Frontal cortex (tissue), 4 donors: ENCODE results near the gene NCS1. TPM values are rescaled to one million over a fixed set of nuclear protein-coding genes. Genes with fewer than 3 reads are reported as not detected.

ENCODE experiments used
- DNase-seq, 2 donors: peaks; one replicate each; pipeline ENCODE4 v3.0.0; 2012; ENCODE audit warnings: low spot score in 2 of 2
- FAIRE-seq: peaks from 2 replicates; lab custom pipeline; 2012; peaks lifted over from hg19 to GRCh38; lab: Jason Lieb, UNC
- total RNA-seq: library from RNA; depleted of rRNA; stranded (reverse); fragments of >200 nt; gene quantifications from one replicate; pipeline ENCODE4 v1.2.3, GENCODE V29; 2014
- donor health status: control.
- donor health status: control.
- donor health status: control.

NCS1 gene
- total RNA-seq, 1 donor from 2014 or later: 229 TPM

DNA sequence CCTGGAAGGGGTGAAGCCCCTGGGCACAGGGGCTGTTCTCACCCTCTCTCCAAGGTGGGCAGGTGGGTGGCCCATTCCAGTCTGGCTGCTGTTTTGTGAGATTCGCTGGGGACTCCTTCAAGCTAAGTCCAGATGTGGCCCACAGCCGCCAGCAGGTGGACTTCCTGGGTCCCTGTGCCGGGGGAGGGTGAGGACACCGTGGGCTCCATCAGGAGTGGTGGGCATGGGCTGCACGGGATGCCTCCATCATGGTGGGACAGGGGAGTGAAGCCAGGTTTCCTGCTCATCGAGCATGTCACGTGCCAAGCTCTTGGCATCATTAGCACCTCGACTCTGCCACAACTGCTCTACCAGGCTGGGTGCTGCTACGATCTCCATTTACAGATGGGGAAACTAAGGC is 1.8 kb downstream of the NCS1 start:
- FAIRE-seq: no peak
- DNase-seq: no peak

GRCh38 chr9:130174920-130175321 is 2.7 kb downstream of the NCS1 start:
- no peak for DNase-seq
- no peak for FAIRE-seq

- DNase-seq (no peak), FAIRE-seq (no peak)
Observed at GRCh38 chr9:130175355-130175754, 3.2 kb downstream of the NCS1 start.

DNA sequence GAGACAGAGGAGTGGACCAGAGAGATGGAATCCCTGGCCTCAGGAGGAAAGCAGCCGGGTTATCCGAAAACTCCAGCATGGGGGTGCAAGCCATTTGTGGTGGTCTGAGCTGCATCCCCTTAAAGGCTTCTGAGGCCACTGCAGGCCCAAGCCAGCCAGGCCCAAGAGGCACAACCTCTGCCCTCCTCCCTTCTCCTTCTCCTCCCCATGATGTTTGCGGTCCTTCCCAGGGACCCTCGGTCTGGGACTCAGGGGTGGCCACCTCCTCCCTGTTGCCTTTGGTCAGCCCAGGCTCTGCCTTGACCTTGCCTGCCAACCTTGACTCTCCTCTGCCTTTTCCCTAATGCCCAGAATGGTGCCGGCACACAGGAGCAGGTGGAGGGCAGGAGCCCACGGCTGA is 4.6 kb downstream of the NCS1 start:
- no peak for DNase-seq
- FAIRE-seq: no peak

DNA sequence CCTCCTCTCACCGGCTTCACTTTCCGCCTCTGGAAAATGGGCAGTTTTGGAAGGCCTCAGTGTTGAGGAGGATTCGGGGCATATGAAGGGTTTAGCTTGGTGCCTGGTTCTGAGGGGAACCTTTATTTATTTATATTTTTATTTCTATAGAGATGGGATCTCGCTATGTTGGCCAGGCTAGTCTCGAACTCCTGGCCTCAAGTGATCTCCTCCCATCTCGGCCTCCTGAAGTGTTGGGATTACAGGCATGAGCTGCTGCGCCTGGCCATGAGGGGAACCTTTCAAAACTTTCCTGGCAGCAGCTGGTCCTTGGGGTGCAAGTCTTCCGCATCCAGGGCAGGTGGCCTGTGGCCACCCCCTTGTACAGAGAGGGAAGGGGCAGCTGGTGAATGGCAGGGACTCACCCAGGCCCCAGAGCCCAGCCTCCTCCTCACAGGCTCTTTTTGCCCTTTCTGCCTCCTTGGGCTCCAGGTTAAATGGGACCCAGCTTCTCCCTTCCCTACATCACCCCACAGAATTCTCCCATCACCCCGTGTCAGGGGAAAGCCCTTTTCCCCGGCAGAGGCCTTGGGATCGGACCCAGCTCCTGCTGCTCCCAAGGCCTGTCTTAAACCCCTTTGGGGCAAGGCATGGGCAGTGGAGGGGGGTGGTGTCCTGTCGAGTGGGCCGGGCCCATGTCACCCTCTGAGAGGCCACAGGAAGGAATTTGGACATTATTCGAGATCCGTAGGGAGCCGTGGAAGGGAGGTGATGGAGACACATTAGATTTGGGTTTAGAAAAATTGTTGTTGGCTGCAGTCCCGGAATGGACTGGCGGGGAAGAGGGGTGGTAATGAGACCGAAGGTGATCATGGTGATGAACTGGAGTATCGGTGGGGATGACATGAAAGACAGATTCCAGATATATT is 5.9 kb downstream of the NCS1 start:
- DNase-seq: no peak
- no peak for FAIRE-seq

- DNase-seq (no peak), FAIRE-seq (no peak)
Observed at GRCh38 chr9:130179331-130179907, 7.2 kb downstream of the NCS1 start.

DNA sequence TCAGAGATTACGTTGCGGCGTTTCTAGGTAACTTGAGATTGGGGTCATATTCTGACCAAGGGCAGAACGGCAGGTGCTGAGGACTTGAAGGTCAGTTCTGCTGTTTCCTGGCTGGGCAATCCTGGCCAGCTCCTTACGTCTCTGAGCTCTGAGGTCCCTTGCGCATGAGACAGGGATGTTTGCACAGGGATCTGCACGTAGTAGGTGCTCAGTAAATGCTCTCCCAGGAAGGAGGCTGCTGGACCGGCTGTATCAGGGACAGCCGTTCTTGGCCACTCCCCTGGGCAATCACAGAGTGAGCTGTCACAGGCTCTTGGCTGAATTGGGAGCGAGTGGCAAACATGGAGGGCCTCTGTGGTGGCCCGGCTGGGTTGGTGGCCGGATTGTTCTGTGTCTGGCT is 8.3 kb downstream of the NCS1 start:
- FAIRE-seq (no peak), DNase-seq (no peak)

DNA sequence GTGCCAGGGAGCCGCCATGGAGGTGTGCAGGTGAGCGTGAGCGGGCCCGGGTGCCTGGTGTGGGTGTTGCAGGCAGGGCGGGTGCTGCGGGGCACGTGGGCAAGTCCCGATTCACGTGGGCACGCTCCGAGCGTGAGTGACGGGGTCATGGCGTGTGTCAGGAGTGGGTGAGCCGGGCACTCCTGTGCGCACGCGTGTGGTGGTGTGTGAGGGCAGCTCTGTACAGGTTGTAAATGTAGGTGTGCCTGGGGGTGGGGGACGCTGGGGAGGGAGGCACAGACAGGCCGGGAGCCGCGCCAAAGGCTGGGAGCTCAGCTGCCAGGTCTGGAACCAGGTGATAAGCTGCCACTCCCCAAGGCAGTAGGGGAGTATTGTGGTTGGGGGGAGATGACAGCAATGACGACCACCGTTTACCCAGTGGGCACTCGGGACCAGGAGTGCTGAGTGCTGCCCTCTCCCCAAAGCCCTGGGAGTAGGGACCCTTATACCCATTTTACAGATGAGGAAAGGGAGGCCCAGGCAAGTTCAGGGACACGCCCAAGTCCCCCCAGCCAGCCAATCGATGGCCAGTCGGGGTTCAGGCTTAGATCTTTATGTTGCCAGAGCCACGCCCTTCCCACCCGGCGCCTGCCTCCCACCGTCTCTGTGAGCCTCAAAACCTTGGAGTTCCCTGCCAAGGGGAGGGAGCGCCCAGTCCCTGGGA is 9.6 kb downstream of the NCS1 start:
- no peak for FAIRE-seq

DNA sequence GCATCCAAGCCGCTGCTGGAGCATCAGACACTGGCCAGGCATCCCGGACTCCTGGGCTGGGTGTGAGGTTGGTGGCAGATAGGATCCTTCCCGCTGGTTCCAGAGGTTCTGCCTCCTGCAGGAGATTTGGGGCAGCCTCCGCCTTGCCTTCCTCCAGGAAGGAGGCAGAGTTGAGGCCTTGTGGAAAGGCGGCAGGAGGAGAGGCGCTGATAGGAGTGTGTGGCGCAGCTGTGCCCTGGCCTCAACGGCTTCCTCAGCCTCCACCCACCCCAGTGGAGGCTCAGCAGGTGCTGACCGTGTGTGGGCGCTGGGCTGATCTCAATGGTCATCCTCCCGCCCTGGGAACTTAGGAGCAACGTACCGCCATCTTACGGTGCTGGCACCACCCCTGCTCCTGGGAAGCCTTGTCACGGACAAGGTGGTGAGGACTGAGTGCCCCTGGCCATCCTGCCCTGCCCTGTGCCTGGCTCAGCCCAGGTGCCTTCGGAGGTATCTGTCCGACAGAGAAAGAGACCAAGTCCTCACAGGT is 10.2 kb downstream of the NCS1 start:
- DNase-seq (no peak), FAIRE-seq (no peak)

More for the DNA sequence above, 9.6 kb downstream of the NCS1 start:
- no peak for DNase-seq

DNA sequence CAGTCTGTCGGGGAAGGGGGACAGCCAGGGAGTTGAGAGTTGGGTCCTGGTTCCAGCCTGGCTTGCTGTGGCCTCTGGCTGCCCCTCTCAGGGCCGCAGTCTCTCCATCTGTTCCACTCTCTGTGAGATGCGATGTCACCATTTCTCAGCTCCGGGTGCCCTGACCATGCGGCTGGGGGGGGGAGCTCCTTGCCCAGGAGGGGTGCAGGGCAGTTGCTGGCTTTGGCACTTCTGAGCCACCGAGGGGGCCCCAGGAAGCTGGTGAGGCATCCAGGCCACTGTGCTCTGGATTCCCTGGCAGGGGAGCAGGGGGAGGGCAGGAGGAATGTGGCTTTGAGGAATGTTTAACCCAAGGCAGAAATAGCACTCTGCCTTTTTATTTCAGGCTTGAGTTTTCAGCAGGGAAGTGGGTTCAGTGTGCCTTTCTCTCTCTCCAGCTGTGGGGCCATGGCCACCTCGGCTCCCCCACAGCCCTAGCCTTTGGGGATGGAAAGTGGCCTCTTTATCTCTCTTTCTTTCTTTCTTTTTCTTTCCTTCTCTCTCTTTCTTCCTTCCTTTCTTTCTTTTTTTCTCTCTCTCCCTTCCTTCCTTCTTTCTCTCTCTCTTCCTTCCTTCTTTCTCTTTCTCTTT is 11.0 kb downstream of the NCS1 start:
- FAIRE-seq (no peak), DNase-seq (no peak)

DNA sequence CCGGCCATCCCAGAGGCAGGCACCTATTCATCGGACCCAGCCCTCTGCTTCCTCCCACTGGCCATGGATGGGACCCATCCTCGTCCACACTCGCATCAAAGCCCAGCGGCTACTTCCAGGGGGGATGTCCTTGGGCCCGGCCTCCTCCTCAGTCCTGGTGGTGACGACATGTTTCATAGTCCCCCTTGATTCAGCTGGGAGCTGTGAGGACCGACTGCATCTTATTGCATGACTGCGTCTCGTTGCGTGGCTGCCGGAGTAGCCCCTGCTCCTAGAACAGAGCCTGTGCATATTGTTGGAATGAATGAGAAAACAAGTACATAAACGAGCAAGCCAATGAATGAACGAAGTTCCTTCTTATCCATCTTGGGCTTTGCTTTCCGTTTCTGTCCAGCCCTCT is 12.8 kb downstream of the NCS1 start:
- DNase-seq (no peak), FAIRE-seq (no peak)

- DNase-seq: no peak
- no peak for FAIRE-seq
Observed at GRCh38 chr9:130185490-130186031, 13.4 kb downstream of the NCS1 start.

- no peak for FAIRE-seq
- no peak for DNase-seq
Observed at GRCh38 chr9:130186051-130186450, 13.8 kb downstream of the NCS1 start.

GRCh38 chr9:130186839-130187522 is 14.8 kb downstream of the NCS1 start:
- FAIRE-seq: no peak
- DNase-seq: peak in 1 of 2 donors; percentile 66

GRCh38 chr9:130187523-130187846 is 15.3 kb downstream of the NCS1 start:
- FAIRE-seq (no peak), DNase-seq (no peak)

DNA sequence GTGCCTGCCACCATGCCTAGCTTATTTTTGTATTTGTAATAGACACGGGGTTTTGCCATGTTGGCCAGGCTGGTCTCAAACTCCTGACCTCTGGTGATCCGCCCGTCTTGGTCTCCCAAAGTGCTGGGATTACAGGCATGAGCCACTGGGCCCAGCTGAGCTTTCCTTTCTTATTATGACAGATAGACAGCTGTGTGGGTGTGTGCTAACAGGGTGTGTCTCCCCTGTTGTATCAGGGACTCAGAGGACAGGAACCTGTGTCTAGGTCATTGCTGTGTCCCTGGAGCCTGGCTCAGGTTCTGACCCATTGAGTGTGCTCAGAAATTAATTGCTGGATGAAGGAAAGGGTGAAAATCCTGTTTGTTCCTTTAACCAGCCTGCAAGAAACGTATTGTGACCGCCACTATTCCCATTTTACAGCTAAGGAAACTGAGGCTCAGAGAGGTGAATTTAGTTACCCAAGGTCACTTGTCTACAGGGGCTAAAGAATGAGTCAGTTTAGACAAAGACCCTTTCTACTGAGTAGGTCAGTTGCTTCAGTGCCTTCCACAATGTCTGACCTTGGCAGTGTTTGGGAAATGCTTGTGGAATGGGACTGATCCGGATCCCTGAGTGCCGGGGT is 16.8 kb downstream of the NCS1 start:
- FAIRE-seq: no peak
- DNase-seq: no peak

DNA sequence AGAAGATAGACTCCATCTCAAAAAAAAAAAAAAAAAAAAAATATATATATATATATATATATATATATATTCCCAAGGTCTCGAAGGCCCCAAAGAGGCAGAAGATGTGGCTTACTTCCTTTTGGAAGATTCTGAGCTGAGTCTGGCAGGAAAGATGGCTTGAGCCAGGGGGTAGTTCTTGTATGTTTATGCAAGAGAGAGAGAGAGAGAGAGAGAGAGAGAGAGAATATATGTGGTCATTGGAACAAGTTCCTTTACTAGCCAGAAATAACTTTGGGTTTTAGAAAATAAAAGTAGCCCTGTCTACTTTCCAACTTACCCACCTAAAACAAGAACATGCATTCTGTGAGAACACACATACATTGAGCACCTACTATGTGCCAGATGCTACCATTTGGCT is 17.6 kb downstream of the NCS1 start:
- DNase-seq (no peak), FAIRE-seq (no peak)

GRCh38 chr9:130191068-130191748 is 19.0 kb downstream of the NCS1 start:
- no peak for FAIRE-seq
- no peak for DNase-seq

GRCh38 chr9:130191749-130192120 is 19.5 kb downstream of the NCS1 start:
- FAIRE-seq: no peak
- no peak for DNase-seq
